MM.1S (cell line): Measurements from ENCODE around the gene HAND1.

ENCODE experiments used
- DNase-seq: peaks from one replicate; pipeline ENCODE4 v3.0.0-alpha.2; 2015
- H2AFZ ChIP-seq: fragments of 300-600 bp; sonication (generic); 2 replicates; pipeline ENCODE4 v1.6.0; 2016; ENCODE audit warnings: antibody characterized with exemption, low read length
- H3F3A ChIP-seq: fragments of 300-600 bp; sonication (generic); 2 replicates; pipeline ENCODE4 v1.6.1; 2016; ENCODE audit warnings: mild to moderate bottlenecking, antibody characterized with exemption, low read length, moderate library complexity, mixed read lengths; ENCODE audit not compliant: insufficient read depth
- H3K27ac ChIP-seq: fragments of 300-600 bp; sonication (generic); 2 replicates; pipeline ENCODE4 v1.5.1; 2016; ENCODE audit warnings: mild to moderate bottlenecking, low read length
- H3K27me3 ChIP-seq: fragments of 300-600 bp; sonication (generic); replicated peaks from 2 replicates; pipeline ENCODE4 v1.6.0; 2016; ENCODE audit warnings: low read length; ENCODE audit not compliant: insufficient read depth
- H3K36me3 ChIP-seq: fragments of 300-600 bp; sonication (generic); replicated peaks from 2 replicates; pipeline ENCODE4 v1.6.1; 2016; ENCODE audit warnings: mild to moderate bottlenecking, low read length, mixed read lengths; ENCODE audit not compliant: insufficient read depth
- H3K4me1 ChIP-seq: fragments of 300-600 bp; sonication (generic); 2 replicates; pipeline ENCODE4 v1.6.1; 2016; ENCODE audit warnings: low read length, mixed read lengths
- H3K4me2 ChIP-seq: fragments of 300-600 bp; sonication (generic); 2 replicates; pipeline ENCODE4 v1.6.0; 2016; ENCODE audit warnings: low read depth, low read length
- H3K4me3 ChIP-seq: fragments of 300-600 bp; sonication (generic); 2 replicates; pipeline ENCODE4 v1.5.1; 2016; ENCODE audit warnings: low read length, mixed read lengths
- H3K79me2 ChIP-seq: fragments of 300-600 bp; sonication (generic); 2 replicates; pipeline ENCODE4 v1.6.1; 2016; ENCODE audit warnings: mixed run types, low read length, mixed read lengths
- H3K9ac ChIP-seq: fragments of 300-600 bp; sonication (generic); 2 replicates; pipeline ENCODE4 v1.6.1; 2016; ENCODE audit warnings: low read length, mixed read lengths
- H3K9me2 ChIP-seq: fragments of 300-600 bp; sonication (generic); replicated peaks from 2 replicates; pipeline ENCODE4 v1.6.1; 2016; ENCODE audit warnings: mild to moderate bottlenecking, low read length, mixed read lengths; ENCODE audit not compliant: insufficient read depth
- H3K9me3 ChIP-seq: fragments of 300-600 bp; sonication (generic); replicated peaks from 2 replicates; pipeline ENCODE4 v1.6.1; 2016; ENCODE audit warnings: mild to moderate bottlenecking, low read length, mixed read lengths; ENCODE audit not compliant: insufficient read depth
- H4K20me1 ChIP-seq: fragments of 300-600 bp; sonication (generic); 2 replicates; pipeline ENCODE4 v1.6.1; 2016; ENCODE audit warnings: mild to moderate bottlenecking, low read length, moderate library complexity, mixed read lengths; ENCODE audit not compliant: insufficient read depth
- CTCF ChIP-seq: fragments of 300-600 bp; sonication (generic); IDR thresholded peaks from 2 replicates; pipeline ENCODE4 v1.5.1; 2016; ENCODE audit warnings: antibody characterized with exemption, low read length, mixed read lengths
- EZH2 ChIP-seq: fragments of 300-600 bp; sonication (generic); optimal IDR thresholded peaks from 2 replicates; pipeline ENCODE3; 2017; ENCODE audit warnings: low read depth, mild to moderate bottlenecking, antibody characterized with exemption, low read length, mixed read lengths
- EZH2phosphoT487 ChIP-seq: fragments of 300-600 bp; sonication (generic); IDR thresholded peaks from 2 replicates; pipeline ENCODE4 v1.6.1; 2018; ENCODE audit warnings: antibody characterized with exemption, low read length

HAND1 gene

GRCh38 chr5:154430466-154430865, 47.6 kb downstream of the HAND1 start:
- H4K20me1 ChIP-seq, result no peaks in the 10 kb centered on the region
- H3K4me2 ChIP-seq, result no peak overlapping the region
- no peak overlapping the region for H3K9ac ChIP-seq
- no peaks in the 10 kb centered on the region for H3K79me2 ChIP-seq
- no peak overlapping the region for H3K4me3 ChIP-seq
- H3K9me2 ChIP-seq, result no peaks in the 10 kb centered on the region
- DNase-seq, result no peak
- H3K27me3 ChIP-seq, result no peaks in the 10 kb centered on the region
- H3K27ac ChIP-seq, result no peak overlapping the region
- H2AFZ ChIP-seq, result no peak overlapping the region
- H3K36me3 ChIP-seq, result no peaks in the 10 kb centered on the region
- no peaks in the 10 kb centered on the region for H3K9me3 ChIP-seq
- no peaks in the 10 kb centered on the region for H3K4me1 ChIP-seq
- H3F3A ChIP-seq, result no peaks in the 10 kb centered on the region
- TF ChIP-seq EZH2phosphoT487 (no peak), EZH2 (no peak), CTCF (no peak)

- Histone ChIP-seq H3K36me3 (no peaks in the 10 kb centered on the region), H2AFZ (no peak overlapping the region), H3K27ac (no peak overlapping the region), H3K27me3 (no peaks in the 10 kb centered on the region), H4K20me1 (no peaks in the 10 kb centered on the region), H3K9me3 (no peaks in the 10 kb centered on the region), H3K79me2 (no peaks in the 10 kb centered on the region), H3K9ac (no peak overlapping the region), H3K4me1 (no peaks in the 10 kb centered on the region), H3K4me2 (no peak overlapping the region), H3K9me2 (no peaks in the 10 kb centered on the region), H3K4me3 (no peak overlapping the region), H3F3A (no peaks in the 10 kb centered on the region)
- no peak for TF ChIP-seq EZH2phosphoT487
- TF ChIP-seq EZH2, result no peak
- TF ChIP-seq CTCF, result no peak
- no peak for DNase-seq
Measured at GRCh38 chr5:154429341-154429740, 48.7 kb downstream of the HAND1 start.

GRCh38 chr5:154428208-154428607, 49.8 kb downstream of the HAND1 start:
- H3K4me1 ChIP-seq, result no peaks in the 10 kb centered on the region
- H3K27me3 ChIP-seq, result no peaks in the 10 kb centered on the region
- no peaks in the 10 kb centered on the region for H4K20me1 ChIP-seq
- H3K9ac ChIP-seq, result no peak overlapping the region
- H3F3A ChIP-seq, result no peaks in the 10 kb centered on the region
- no peak overlapping the region for H3K4me2 ChIP-seq
- no peaks in the 10 kb centered on the region for H3K36me3 ChIP-seq
- H3K79me2 ChIP-seq, result no peaks in the 10 kb centered on the region
- no peak for DNase-seq
- H3K9me3 ChIP-seq, result no peaks in the 10 kb centered on the region
- no peak for TF ChIP-seq CTCF
- TF ChIP-seq EZH2phosphoT487, result no peak
- no peak for TF ChIP-seq EZH2
- no peak overlapping the region for H2AFZ ChIP-seq
- H3K27ac ChIP-seq, result no peak overlapping the region
- no peaks in the 10 kb centered on the region for H3K9me2 ChIP-seq
- H3K4me3 ChIP-seq, result no peak overlapping the region
